ENCODE measurements around the gene NHSL2.

Gene NHSL2

GRCh38 chrX:72117636-72118210 is 207.1 kb downstream of the NHSL2 start:
- Mint-ChIP-seq H3K36me3 (ENCODE audit: low read depth) (no peaks in the 10 kb centered on the region), H3K27me3 (ENCODE audit: low read depth) (no peaks in the 10 kb centered on the region), H3K27ac (no peak overlapping the region), H3K4me3 (no peak overlapping the region), H3K4me1 (peaks cover 27% of the 10 kb centered on the region), H3K9me3 (no peaks in the 10 kb centered on the region)
- no peak for TF ChIP-seq CTCF (IDR thresholded peaks at IDR 0.05; ENCODE audit: unreplicated experiment in 3 of 3)

- peak overlapping the region; percentile 66 to 84 (median 72) for H3K27ac Mint-ChIP-seq
- no peaks in the 10 kb centered on the region for H3K27me3 Mint-ChIP-seq (ENCODE audit: low read depth)
- H3K36me3 Mint-ChIP-seq (ENCODE audit: low read depth), result no peaks in the 10 kb centered on the region
- no peak overlapping the region for H3K4me3 Mint-ChIP-seq
- peaks cover 39% of the 10 kb centered on the region for H3K4me1 Mint-ChIP-seq
- no peak for TF ChIP-seq CTCF (IDR thresholded peaks at IDR 0.05; ENCODE audit: unreplicated experiment in 3 of 3)
- peaks cover 4% of the 10 kb centered on the region for H3K9me3 Mint-ChIP-seq
These were observed 210.2 kb downstream of the NHSL2 start for GRCh38 chrX:72120837-72121236.

- Mint-ChIP-seq H3K27ac (peak overlapping the region; percentile 66 to 84 (median 72)), H3K36me3 (ENCODE audit: low read depth) (no peaks in the 10 kb centered on the region), H3K4me1 (peaks cover 43% of the 10 kb centered on the region), H3K9me3 (peaks cover 4% of the 10 kb centered on the region), H3K27me3 (ENCODE audit: low read depth) (no peaks in the 10 kb centered on the region), H3K4me3 (no peak overlapping the region)
- no peak for TF ChIP-seq CTCF (IDR thresholded peaks at IDR 0.05; ENCODE audit: unreplicated experiment in 3 of 3)
These were observed 210.7 kb downstream of the NHSL2 start for GRCh38 chrX:72121383-72121782.

GRCh38 chrX:72122621-72123337 is 212.1 kb downstream of the NHSL2 start:
- TF ChIP-seq CTCF (IDR thresholded peaks at IDR 0.05; ENCODE audit: unreplicated experiment in 3 of 3), result no peak
- peak overlapping the region; percentile 54 to 97 (median 76) for H3K27ac Mint-ChIP-seq

GRCh38 chrX:72123471-72124185 is 213.0 kb downstream of the NHSL2 start:
- Mint-ChIP-seq H3K36me3 (ENCODE audit: low read depth) (peaks cover under 1% of the 10 kb centered on the region), H3K9me3 (peaks cover 6% of the 10 kb centered on the region), H3K27me3 (ENCODE audit: low read depth) (no peaks in the 10 kb centered on the region), H3K4me1 (peaks cover 58% of the 10 kb centered on the region), H3K27ac (peak overlapping the region; percentile 54 to 97 (median 76)), H3K4me3 (peak overlapping the region in 1 of 3 experiments; percentile 45)
- TF ChIP-seq CTCF (IDR thresholded peaks at IDR 0.05; ENCODE audit: unreplicated experiment in 3 of 3), result no peak

More at GRCh38 chrX:72122621-72123337, 212.1 kb downstream of the NHSL2 start:
- peaks cover 52% of the 10 kb centered on the region for H3K4me1 Mint-ChIP-seq
- H3K27me3 Mint-ChIP-seq (ENCODE audit: low read depth), result no peaks in the 10 kb centered on the region
- peak overlapping the region in 1 of 3 experiments; percentile 10 for H3K4me3 Mint-ChIP-seq
- no peaks in the 10 kb centered on the region for H3K36me3 Mint-ChIP-seq (ENCODE audit: low read depth)
- H3K9me3 Mint-ChIP-seq, result peaks cover 5% of the 10 kb centered on the region

Data from nephron (organoid).